Body of pancreas (tissue), 4 donors: ENCODE measurements around the gene TMEM184B. TPM values are rescaled to one million over a fixed set of nuclear protein-coding genes. Genes with fewer than 3 reads are reported as not detected.
A peak's percentile ranks its signal among the peaks of the same experiment; 100 is the strongest.

Experiments
- ATAC-seq: fragments of 150-250 bp; one replicate; pipeline ENCODE4 v1.9.1; 2016
- DNase-seq, 4 donors: peaks; one replicate each; pipeline ENCODE4 v3.0.0-alpha.2; 2019
- H3K27ac ChIP-seq, 4 donors: fragments of 200-600 bp; sonication (generic); 1 replicate in 3 of 4; 2 replicates in 1 of 4; pipeline versions ENCODE4 v1.5.1 to v1.6.1; 2016 to 2019; ENCODE audit warnings: mild to moderate bottlenecking in 1 of 4, mixed read lengths in 1 of 4, moderate library complexity in 1 of 4
- H3K27me3 ChIP-seq, 2 donors: fragments of 200-600 bp; sonication (generic); one replicate each; pipeline ENCODE4 v1.6.0; 2016; ENCODE audit warnings: mild to moderate bottlenecking in 1 of 2
- H3K36me3 ChIP-seq, 2 donors: fragments of 200-600 bp; sonication (generic); replicated peaks in 1 of 2; 2 replicates each; pipeline ENCODE4 v1.5.1; 2016; ENCODE audit warnings: low read depth in 2 of 2; ENCODE audit not compliant: insufficient read depth in 1 of 2
- H3K4me1 ChIP-seq: fragments of 200-600 bp; sonication (generic); one replicate; pipeline ENCODE4 v1.6.0; 2016
- H3K4me3 ChIP-seq, 2 donors: fragments of 200-600 bp; sonication (generic); 1 replicate in 1 of 2; 2 replicates in 1 of 2; pipeline ENCODE4 v1.5.1; 2016 to 2019
- H3K9me3 ChIP-seq, 3 donors: fragments of 200-600 bp; sonication (generic); 1 replicate in 2 of 3; 2 replicates in 1 of 3; pipeline ENCODE4 v1.5.1; 2016
- POLR2A ChIP-seq, 3 donors: fragments of 450-650 bp; IDR thresholded peaks; one replicate each; pipeline ENCODE4 v1.6.1; 2016; ENCODE audit warnings: antibody characterized with exemption in 3 of 3, mild to moderate bottlenecking in 2 of 3
- WGBS, 2 donors: methylation state at CpG; one replicate each; pipeline ENCODE4 v1.1.5; 2017; 5-methylcytosine and 5-hydroxymethylcytosine counted together
- intact Hi-C: fragments of 100-400 bp; cut with DNase I; formaldehyde crosslinking; loops from one replicate; pipeline ENCODE4 v1.15.1; 2023
- total RNA-seq, 2 donors: library from RNA; depleted of rRNA; stranded (reverse); fragments of >200 nt; gene quantifications; one replicate each; pipeline ENCODE4 v1.1.0, GENCODE V29; 2016
- TF ChIP-seq, protein P1 (sequence below), 7 experiments: fragments of 450-650 bp in 4 of 7; fragments of 200-600 bp in 3 of 7; sonication (generic) in 3 of 7; IDR thresholded peaks; one replicate each; pipeline ENCODE4 v1.5.1; 2016 to 2019; ENCODE audit warnings: antibody characterized with exemption in 7 of 7

Gene TMEM184B
- total RNA-seq, 2 donors from 2014 or later = 28.7 to 31.4 TPM

DNA sequence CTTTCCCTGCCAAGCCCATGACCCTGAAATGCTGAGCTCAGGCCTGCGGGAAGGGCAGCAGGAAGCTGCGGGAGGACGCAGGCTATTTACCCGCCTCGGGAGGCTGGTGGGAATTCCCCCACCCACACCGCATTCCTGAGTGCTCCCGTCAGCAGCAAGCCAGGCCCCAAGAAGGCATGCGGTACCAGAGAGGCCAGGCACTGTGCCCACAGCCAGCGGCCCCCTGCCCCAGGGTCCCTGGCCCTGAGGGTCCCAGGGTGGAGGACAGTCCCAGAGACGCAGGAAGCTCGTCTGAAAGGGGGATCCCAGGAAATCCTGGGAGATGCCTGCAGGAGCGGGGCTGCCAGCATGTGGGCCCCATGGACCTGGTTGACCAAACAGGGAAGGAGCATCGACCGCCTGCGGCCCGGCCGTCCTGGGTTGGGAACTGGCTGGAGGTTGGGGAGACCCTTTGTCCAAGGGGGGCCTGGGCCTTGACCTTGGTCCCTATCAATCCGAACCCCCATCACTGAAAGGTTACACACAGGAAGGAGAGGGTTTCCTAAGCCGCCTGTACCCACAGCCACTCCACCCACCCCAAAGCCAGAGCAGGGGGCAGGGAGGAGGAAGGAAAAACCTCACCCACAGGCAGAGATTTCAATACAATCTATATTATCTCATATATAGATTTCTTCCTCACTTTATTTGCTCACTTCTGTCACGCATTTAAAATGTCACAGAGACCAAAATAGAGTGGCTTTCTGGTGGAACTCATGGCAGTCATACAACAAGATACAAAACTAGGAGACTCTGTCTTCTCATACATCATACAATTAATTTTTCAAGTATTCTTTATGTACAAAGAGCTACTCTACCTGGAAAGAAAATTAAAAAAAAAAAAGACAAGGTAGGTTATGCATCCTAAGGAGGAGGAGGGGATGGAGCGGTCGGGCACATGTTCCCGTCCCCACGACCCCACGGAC is 53.9 kb downstream of the TMEM184B start:
- Histone ChIP-seq H3K4me3 (no peak overlapping the region), H3K4me1 (peaks cover 27% of the 10 kb centered on the region), H3K27ac (peak overlapping the region; percentile 66 to 88 (median 84)), H3K36me3 (no peaks in the 10 kb centered on the region), H3K27me3 (no peaks in the 10 kb centered on the region), H3K9me3 (no peaks in the 10 kb centered on the region)
- DNase-seq (peak; percentile 81 to 92 (median 88)), ATAC-seq (peak; percentile 84)
- WGBS, 2 donors = 61 to 63% methylated on average over 13 to 24 of the region's 25 CpGs
- TF ChIP-seq, protein P1, sequence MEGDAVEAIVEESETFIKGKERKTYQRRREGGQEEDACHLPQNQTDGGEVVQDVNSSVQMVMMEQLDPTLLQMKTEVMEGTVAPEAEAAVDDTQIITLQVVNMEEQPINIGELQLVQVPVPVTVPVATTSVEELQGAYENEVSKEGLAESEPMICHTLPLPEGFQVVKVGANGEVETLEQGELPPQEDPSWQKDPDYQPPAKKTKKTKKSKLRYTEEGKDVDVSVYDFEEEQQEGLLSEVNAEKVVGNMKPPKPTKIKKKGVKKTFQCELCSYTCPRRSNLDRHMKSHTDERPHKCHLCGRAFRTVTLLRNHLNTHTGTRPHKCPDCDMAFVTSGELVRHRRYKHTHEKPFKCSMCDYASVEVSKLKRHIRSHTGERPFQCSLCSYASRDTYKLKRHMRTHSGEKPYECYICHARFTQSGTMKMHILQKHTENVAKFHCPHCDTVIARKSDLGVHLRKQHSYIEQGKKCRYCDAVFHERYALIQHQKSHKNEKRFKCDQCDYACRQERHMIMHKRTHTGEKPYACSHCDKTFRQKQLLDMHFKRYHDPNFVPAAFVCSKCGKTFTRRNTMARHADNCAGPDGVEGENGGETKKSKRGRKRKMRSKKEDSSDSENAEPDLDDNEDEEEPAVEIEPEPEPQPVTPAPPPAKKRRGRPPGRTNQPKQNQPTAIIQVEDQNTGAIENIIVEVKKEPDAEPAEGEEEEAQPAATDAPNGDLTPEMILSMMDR (IDR thresholded peaks at IDR 0.05) = no peak
- peak in 2 of 3 donors; percentile 46 to 56 for TF ChIP-seq POLR2A (IDR thresholded peaks at IDR 0.05)
- intact Hi-C loops = no loop called here

GRCh38 chr22:38215156-38216038 is 57.4 kb downstream of the TMEM184B start:
- Histone ChIP-seq H3K4me3 (no peak overlapping the region), H3K36me3 (no peaks in the 10 kb centered on the region), H3K9me3 (no peaks in the 10 kb centered on the region), H3K4me1 (peaks cover 30% of the 10 kb centered on the region), H3K27me3 (no peaks in the 10 kb centered on the region), H3K27ac (peak overlapping the region in 1 of 4 donors; percentile 25)
- intact Hi-C loops = no loop called here
- DNase-seq (no peak), ATAC-seq (no peak)
- TF ChIP-seq, protein P1 (IDR thresholded peaks at IDR 0.05) = no peak
- no peak for TF ChIP-seq POLR2A (IDR thresholded peaks at IDR 0.05)
- 63 to 76% methylated on average over 8 to 11 of the region's 11 CpGs for WGBS, 2 donors

- no peaks in the 10 kb centered on the region for H3K27me3 ChIP-seq
- peak overlapping the region in 2 of 4 donors; percentile 10 to 67 for H3K27ac ChIP-seq
- H3K9me3 ChIP-seq = no peaks in the 10 kb centered on the region
- peaks cover 28% of the 10 kb centered on the region for H3K4me1 ChIP-seq
- ATAC-seq (peak; percentile 15), DNase-seq (peak; percentile 55 to 74 (median 64))
- WGBS, 2 donors = 29 to 46% methylated on average over 51 to 68 of the region's 81 CpGs
- intact Hi-C loops = no loop called here
- H3K36me3 ChIP-seq = no peaks in the 10 kb centered on the region
- TF ChIP-seq, protein P1 (IDR thresholded peaks at IDR 0.05) = peak in 3 of 7 experiments; percentile 8 to 34 (median 14)
- no peak for TF ChIP-seq POLR2A (IDR thresholded peaks at IDR 0.05)
- no peak overlapping the region for H3K4me3 ChIP-seq
These were observed 58.3 kb downstream of the TMEM184B start for GRCh38 chr22:38214302-38215056.

- peaks cover 23% of the 10 kb centered on the region for H3K4me1 ChIP-seq
- WGBS, 2 donors = 40 to 55% methylated on average over 7 to 8 of the region's 8 CpGs
- ATAC-seq (no peak), DNase-seq (peak in 2 of 4 donors; percentile 28 to 38)
- intact Hi-C loops = no loop called here
- H3K4me3 ChIP-seq = no peak overlapping the region
- no peaks in the 10 kb centered on the region for H3K27me3 ChIP-seq
- TF ChIP-seq, protein P1 (IDR thresholded peaks at IDR 0.05) = no peak
- no peak for TF ChIP-seq POLR2A (IDR thresholded peaks at IDR 0.05)
- peak overlapping the region in 2 of 4 donors; percentile 10 to 67 for H3K27ac ChIP-seq
- H3K36me3 ChIP-seq = no peaks in the 10 kb centered on the region
- no peaks in the 10 kb centered on the region for H3K9me3 ChIP-seq
These were observed 58.9 kb downstream of the TMEM184B start for GRCh38 chr22:38213990-38214301.
